Activated CD4-positive, alpha-beta T cell treated with anti-CD3 and anti-CD28 coated beads, Interleukin-2, Interleukin-6, amounts not matched to agents 100 ng/mL and 50 ng/mL, durations not matched to agents 16 hours and 8 hours (primary cell): Measurements from ENCODE around the gene CRYGA.
A peak's percentile ranks its signal among the peaks of the same experiment; 100 is the strongest.
"Not testable (repeated sequence)": the region's sequence is repeated elsewhere in the genome, so short reads cannot be mapped to it uniquely, and the experiment has no call there.

ENCODE experiments used
- DNase-seq: peaks from one replicate; pipeline ENCODE4 v3.0.0-alpha.2; 2020

CRYGA gene

GRCh38 chr2:208156439-208156838 is 7.0 kb downstream of the CRYGA start:
- DNase-seq: no peak

- no peak for DNase-seq
These were observed 10.2 kb downstream of the CRYGA start for GRCh38 chr2:208153156-208153555.

GRCh38 chr2:208150956-208151355 is 12.4 kb downstream of the CRYGA start:
- DNase-seq: no peak

GRCh38 chr2:208150094-208150493 is 13.3 kb downstream of the CRYGA start:
- no peak for DNase-seq

GRCh38 chr2:208148803-208149202 is 14.6 kb downstream of the CRYGA start:
- DNase-seq: no peak

GRCh38 chr2:208147759-208148158 is 15.6 kb downstream of the CRYGA start:
- no peak for DNase-seq

- no peak for DNase-seq
These were observed 16.4 kb downstream of the CRYGA start for GRCh38 chr2:208147008-208147407.

- DNase-seq: no peak
These were observed 17.4 kb downstream of the CRYGA start, which contains the start of gene CRYGB for GRCh38 chr2:208146006-208146405. Gene CRYGB, minus strand, starts transcription at chr2:208146158. Its CDS starts 38 bp downstream, at chr2:208146120.

- no peak for DNase-seq
These were observed 20.2 kb downstream of the CRYGA start for GRCh38 chr2:208142925-208143799.

GRCh38 chr2:208142240-208142924 is 21.0 kb downstream of the CRYGA start:
- DNase-seq: no peak

GRCh38 chr2:208139447-208139846 is 23.9 kb downstream of the CRYGA start:
- DNase-seq: no peak

GRCh38 chr2:208138334-208138733 is 25.1 kb downstream of the CRYGA start:
- not testable (repeated sequence) for DNase-seq

- DNase-seq: no peak
These were observed 26.7 kb downstream of the CRYGA start for GRCh38 chr2:208136716-208137094.

- DNase-seq: no peak
These were observed 27.3 kb downstream of the CRYGA start for GRCh38 chr2:208135794-208136715.

- peak; percentile 34 for DNase-seq
These were observed 28.3 kb downstream of the CRYGA start for GRCh38 chr2:208134928-208135586.

- no peak for DNase-seq
These were observed 32.7 kb downstream of the CRYGA start for GRCh38 chr2:208130712-208131110.

GRCh38 chr2:208129744-208130711 is 33.4 kb downstream of the CRYGA start, which contains the start of gene CRYGC:
Gene CRYGC, minus strand, starts transcription at chr2:208129828. Its CDS starts 36 bp downstream, at chr2:208129792.
- DNase-seq: no peak

- no peak for DNase-seq
These were observed 35.3 kb downstream of the CRYGA start for GRCh38 chr2:208128136-208128535.

- no peak for DNase-seq
These were observed 36.3 kb downstream of the CRYGA start for GRCh38 chr2:208127090-208127489.

GRCh38 chr2:208125251-208125650 is 38.1 kb downstream of the CRYGA start:
- no peak for DNase-seq
